Endometrial microvascular endothelial cells (primary cell): ENCODE data around the gene ATP2A2. TPM values are rescaled to one million over a fixed set of nuclear protein-coding genes. Genes with fewer than 3 reads are reported as not detected.
"Not testable (repeated sequence)": the region's sequence is repeated elsewhere in the genome, so short reads cannot be mapped to it uniquely, and the experiment has no call there.

Source experiments
- in situ Hi-C: cut with HindIII; loops from 2 replicates; pipeline ENCODE4 v1.10.0; 2017; ENCODE audit warnings: low sequenced_read_pairs, low pct_unique_long_range_greater_than_20kb; ENCODE audit errors: inconsistent ontology term
- total RNA-seq: library from RNA; depleted of rRNA; stranded (reverse); fragments of >200 nt; gene quantifications from one replicate; pipeline ENCODE4 v1.2.3, GENCODE V29; 2015; ENCODE audit errors: inconsistent ontology term

Gene ATP2A2
- total RNA-seq, 1 donor from 2014 or later: 144 TPM

DNA sequence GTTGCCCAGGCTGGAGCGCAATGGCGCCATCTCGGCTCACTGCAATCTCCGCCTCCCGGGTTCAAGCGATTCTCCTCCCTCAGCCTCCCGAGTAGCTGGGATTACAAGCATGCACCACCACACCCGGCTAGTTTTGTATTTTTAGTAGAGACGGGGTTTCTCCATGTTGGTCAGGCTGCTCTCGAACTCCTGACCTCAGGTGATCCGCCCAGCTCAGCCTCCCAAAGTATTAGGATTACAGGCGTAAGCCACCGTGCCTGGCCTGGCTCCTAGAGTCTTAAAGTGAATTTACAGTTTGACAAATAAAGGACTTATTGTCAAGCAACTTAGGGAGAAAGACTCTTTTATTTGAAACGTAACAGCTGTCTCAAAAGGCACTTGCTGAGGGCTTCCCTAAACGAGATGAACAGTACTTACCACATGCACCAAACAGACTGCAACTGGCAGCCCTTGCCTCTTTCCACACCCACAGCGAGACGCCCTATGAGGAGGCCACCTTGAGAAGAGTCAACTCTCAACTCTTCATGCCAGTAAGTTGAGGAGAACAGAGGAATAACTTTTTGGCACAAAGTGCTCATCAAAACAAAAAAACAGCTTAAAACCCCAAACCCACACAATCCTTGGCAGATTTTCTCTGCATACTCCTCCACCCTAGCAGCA is 97.2 kb downstream of the ATP2A2 start:
- in situ Hi-C loops: not testable (repeated sequence)

DNA sequence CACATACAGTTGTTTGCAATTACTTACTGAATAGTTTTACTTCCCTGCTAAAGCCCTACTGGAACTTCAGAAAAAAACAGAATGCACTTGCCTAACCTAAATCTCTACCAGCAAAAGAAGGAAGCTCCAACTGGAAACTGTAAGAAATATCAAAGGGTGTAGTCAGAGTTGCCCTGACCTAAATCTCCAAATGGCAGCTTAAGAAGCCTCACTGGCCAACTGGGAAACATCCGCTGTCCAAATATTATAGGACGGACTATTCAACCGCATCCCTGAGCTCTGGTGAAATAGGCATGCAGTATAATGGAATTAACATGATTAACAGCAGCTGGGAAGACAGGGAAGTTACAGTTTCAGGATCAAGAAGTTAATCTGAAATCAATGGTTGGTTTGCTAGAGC is 98.2 kb downstream of the ATP2A2 start:
- in situ Hi-C loops: no loop called here

DNA sequence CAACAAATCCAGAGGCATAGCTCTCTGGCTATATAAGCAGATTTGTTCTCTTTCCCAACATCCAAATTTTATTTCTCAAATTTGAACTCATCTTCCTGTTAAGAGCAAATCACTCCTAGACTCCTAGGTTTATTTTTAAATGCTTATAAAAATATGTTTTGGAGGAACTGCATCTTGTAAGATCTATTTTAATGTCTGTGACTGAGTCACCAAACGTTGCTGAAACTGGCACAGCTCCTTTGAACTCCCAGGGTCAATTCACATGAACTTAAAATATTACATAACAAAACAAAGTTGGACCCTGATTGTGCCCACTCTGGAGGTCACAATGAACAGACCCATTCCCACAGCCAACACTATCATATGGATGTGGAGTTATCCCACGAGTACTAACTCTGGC is 98.6 kb downstream of the ATP2A2 start:
- in situ Hi-C loops: no loop called here

DNA sequence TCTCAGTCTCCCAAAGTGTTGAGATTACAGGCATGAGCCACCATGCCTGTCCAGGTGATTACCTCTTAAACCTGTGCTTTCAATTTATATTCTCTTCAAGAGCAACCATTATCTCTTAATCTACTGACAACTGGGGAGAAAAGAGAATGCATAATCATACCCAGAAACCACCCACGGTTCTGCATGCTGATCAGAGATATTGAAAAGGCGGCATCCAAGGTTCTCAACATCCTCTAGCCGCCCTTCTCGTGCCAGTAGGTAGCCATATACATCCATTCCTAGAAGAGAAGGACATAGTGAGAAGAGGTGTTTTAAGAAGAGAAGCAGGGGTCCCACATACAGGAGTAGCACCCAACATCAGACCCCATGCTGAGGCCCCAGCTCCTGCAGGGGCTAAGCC is 101.6 kb downstream of the ATP2A2 start:
- in situ Hi-C loops: no loop called here

Other genes starting within 250 kb of the ATP2A2 start
- 8.5 TPM for gene C12orf76, start 232.7 kb upstream of the ATP2A2 start, total RNA-seq
- gene IFT81, start 156.9 kb upstream of the ATP2A2 start, total RNA-seq: 2.9 TPM
- 73.9 TPM for gene ANAPC7, start 122.5 kb downstream of the ATP2A2 start, total RNA-seq
- gene ARPC3, start 169.1 kb downstream of the ATP2A2 start, total RNA-seq: 1,067 TPM
- 21.1 TPM for gene GPN3, start 187.0 kb downstream of the ATP2A2 start, total RNA-seq
- gene FAM216A, start 187.6 kb downstream of the ATP2A2 start, total RNA-seq: 16.7 TPM
- 134 TPM for gene VPS29, start 220.9 kb downstream of the ATP2A2 start, total RNA-seq
- gene RAD9B, start 221.1 kb downstream of the ATP2A2 start, total RNA-seq: 0.19 TPM